ENCODE results near the gene TRAK2.

- TF ChIP-seq EZH2phosphoT487 (IDR thresholded peaks at IDR 0.05; ENCODE audit: unreplicated experiment) (no peak), STAT1 (IDR thresholded peaks at IDR 0.05; ENCODE audit: unreplicated experiment) (no peak), REST (IDR thresholded peaks at IDR 0.05; ENCODE audit: unreplicated experiment) (no peak)
These were observed 36.9 kb downstream of the TRAK2 start for GRCh38 chr2:201414099-201415023.

All from GM23338 (cell line).